Thyroid gland (tissue), 4 donors: Measurements from ENCODE around the gene IL36A. TPM values are rescaled to one million over a fixed set of nuclear protein-coding genes. Genes with fewer than 3 reads are reported as not detected.

ENCODE experiments used
- DNase-seq, 2 donors: peaks; one replicate each; pipeline ENCODE4 v3.0.0-alpha.2; 2019
- H3K27ac ChIP-seq, 3 donors: fragments of 200-600 bp; sonication (generic); 1 replicate in 2 of 3; 2 replicates in 1 of 3; pipeline ENCODE4 v1.5.1; 2016 to 2019; ENCODE audit warnings: mild to moderate bottlenecking in 1 of 3, moderate library complexity in 1 of 3
- H3K27me3 ChIP-seq: fragments of 200-600 bp; sonication (generic); one replicate; pipeline ENCODE4 v1.5.1; 2019
- H3K36me3 ChIP-seq, 2 donors: fragments of 200-600 bp; sonication (generic); one replicate each; pipeline ENCODE4 v1.5.1; 2016 to 2019
- H3K4me1 ChIP-seq, 2 donors: fragments of 200-600 bp; sonication (generic); one replicate each; pipeline ENCODE4 v1.5.1; 2017 to 2019
- H3K4me3 ChIP-seq, 3 donors: fragments of 200-600 bp; sonication (generic); replicated peaks in 1 of 3; 1 replicate in 2 of 3; 2 replicates in 1 of 3; pipeline ENCODE4 v1.5.1; 2016; ENCODE audit warnings: mild to moderate bottlenecking in 1 of 3
- H3K9me3 ChIP-seq: fragments of 200-600 bp; sonication (generic); one replicate; pipeline ENCODE4 v1.5.1; 2017
- CTCF ChIP-seq, 6 experiments: fragments of 200-600 bp in 3 of 6; fragments of 450-650 bp in 3 of 6; sonication (generic) in 3 of 6; IDR thresholded peaks; one replicate each; pipeline ENCODE4 v1.5.1; 2016 to 2019; ENCODE audit warnings: antibody characterized with exemption in 6 of 6, mild to moderate bottlenecking in 2 of 6, inconsistent platforms in 1 of 6, moderate library complexity in 1 of 6
- POLR2A ChIP-seq, 2 donors: fragments of 450-650 bp; IDR thresholded peaks; one replicate each; pipeline ENCODE4 v1.6.1; 2017; ENCODE audit warnings: antibody characterized with exemption in 2 of 2, mild to moderate bottlenecking in 2 of 2, moderate library complexity in 1 of 2
- WGBS, 2 donors: methylation state at CpG; one replicate each; pipeline ENCODE4 v1.1.5; 2017; 5-methylcytosine and 5-hydroxymethylcytosine counted together
- intact Hi-C: fragments of 100-400 bp; cut with DNase I; formaldehyde crosslinking; loops from one replicate; pipeline ENCODE4 v1.15.1; 2023
- total RNA-seq, 4 donors: library from RNA; depleted of rRNA; stranded (reverse); fragments of >200 nt; gene quantifications; one replicate each; pipeline ENCODE4 v1.2.3, GENCODE V29; 2016

Gene IL36A
- total RNA-seq, 4 donors from 2014 or later, result not detected

- no peak overlapping the region for H3K27ac ChIP-seq
- H3K4me3 ChIP-seq, result no peak overlapping the region
- no peak for TF ChIP-seq POLR2A (IDR thresholded peaks at IDR 0.05)
- TF ChIP-seq CTCF (IDR thresholded peaks at IDR 0.05), result no peak
- H3K9me3 ChIP-seq, result no peaks in the 10 kb centered on the region
- H3K4me1 ChIP-seq, result no peaks in the 10 kb centered on the region
- H3K36me3 ChIP-seq, result no peaks in the 10 kb centered on the region
- intact Hi-C loops, result no loop called here
- DNase-seq, result no peak
- H3K27me3 ChIP-seq, result no peaks in the 10 kb centered on the region
- 85 to 90% methylated on average over 2 of the region's 2 CpGs for WGBS, 2 donors
Observed at GRCh38 chr2:113039158-113039557, 33.9 kb downstream of the IL36A start.

GRCh38 chr2:113039719-113040118, 34.5 kb downstream of the IL36A start:
- no peaks in the 10 kb centered on the region for H3K36me3 ChIP-seq
- TF ChIP-seq POLR2A (IDR thresholded peaks at IDR 0.05) (no peak), CTCF (IDR thresholded peaks at IDR 0.05) (no peak)
- no peaks in the 10 kb centered on the region for H3K4me1 ChIP-seq
- intact Hi-C loops, result no loop called here
- 53 to 58% methylated on average over 5 of the region's 5 CpGs for WGBS, 2 donors
- DNase-seq, result no peak
- no peaks in the 10 kb centered on the region for H3K9me3 ChIP-seq
- no peak overlapping the region for H3K27ac ChIP-seq
- no peaks in the 10 kb centered on the region for H3K27me3 ChIP-seq
- H3K4me3 ChIP-seq, result no peak overlapping the region

DNA sequence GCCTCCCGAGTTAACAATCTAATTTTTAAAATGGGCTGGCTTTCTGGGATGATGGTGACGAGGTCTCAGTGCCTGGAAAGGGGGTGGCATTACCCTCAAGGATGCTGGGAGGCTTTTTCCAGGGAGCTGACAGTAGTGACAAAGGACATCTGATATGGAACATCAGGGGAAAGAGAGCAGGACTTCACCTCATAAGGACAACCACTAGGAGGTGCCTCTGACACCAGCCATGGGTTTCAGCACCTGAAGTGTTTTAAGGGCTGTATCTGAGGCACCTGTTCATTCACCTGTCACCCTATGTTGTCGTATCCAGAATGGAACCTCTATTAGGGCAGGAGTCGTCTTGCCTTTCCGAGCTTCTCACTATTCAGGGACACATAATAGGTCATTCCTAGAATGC, 36.6 kb downstream of the IL36A start:
- 66 to 72% methylated on average over 5 of the region's 5 CpGs for WGBS, 2 donors
- Histone ChIP-seq H3K27ac (no peak overlapping the region), H3K4me1 (no peaks in the 10 kb centered on the region), H3K9me3 (no peaks in the 10 kb centered on the region), H3K27me3 (no peaks in the 10 kb centered on the region), H3K36me3 (no peaks in the 10 kb centered on the region), H3K4me3 (no peak overlapping the region)
- TF ChIP-seq POLR2A (IDR thresholded peaks at IDR 0.05) (no peak), CTCF (IDR thresholded peaks at IDR 0.05) (no peak)
- no peak for DNase-seq
- intact Hi-C loops, result no loop called here

GRCh38 chr2:113046465-113046864, 41.2 kb downstream of the IL36A start:
- intact Hi-C loops, result no loop called here
- H3K27me3 ChIP-seq, result no peaks in the 10 kb centered on the region
- no peak overlapping the region for H3K4me3 ChIP-seq
- no peak overlapping the region for H3K27ac ChIP-seq
- no peaks in the 10 kb centered on the region for H3K36me3 ChIP-seq
- no peaks in the 10 kb centered on the region for H3K4me1 ChIP-seq
- no peak for TF ChIP-seq POLR2A (IDR thresholded peaks at IDR 0.05)
- TF ChIP-seq CTCF (IDR thresholded peaks at IDR 0.05), result no peak
- DNase-seq, result no peak
- WGBS, 2 donors, result 94 to 95% methylated on average over 5 of the region's 5 CpGs
- no peaks in the 10 kb centered on the region for H3K9me3 ChIP-seq

DNA sequence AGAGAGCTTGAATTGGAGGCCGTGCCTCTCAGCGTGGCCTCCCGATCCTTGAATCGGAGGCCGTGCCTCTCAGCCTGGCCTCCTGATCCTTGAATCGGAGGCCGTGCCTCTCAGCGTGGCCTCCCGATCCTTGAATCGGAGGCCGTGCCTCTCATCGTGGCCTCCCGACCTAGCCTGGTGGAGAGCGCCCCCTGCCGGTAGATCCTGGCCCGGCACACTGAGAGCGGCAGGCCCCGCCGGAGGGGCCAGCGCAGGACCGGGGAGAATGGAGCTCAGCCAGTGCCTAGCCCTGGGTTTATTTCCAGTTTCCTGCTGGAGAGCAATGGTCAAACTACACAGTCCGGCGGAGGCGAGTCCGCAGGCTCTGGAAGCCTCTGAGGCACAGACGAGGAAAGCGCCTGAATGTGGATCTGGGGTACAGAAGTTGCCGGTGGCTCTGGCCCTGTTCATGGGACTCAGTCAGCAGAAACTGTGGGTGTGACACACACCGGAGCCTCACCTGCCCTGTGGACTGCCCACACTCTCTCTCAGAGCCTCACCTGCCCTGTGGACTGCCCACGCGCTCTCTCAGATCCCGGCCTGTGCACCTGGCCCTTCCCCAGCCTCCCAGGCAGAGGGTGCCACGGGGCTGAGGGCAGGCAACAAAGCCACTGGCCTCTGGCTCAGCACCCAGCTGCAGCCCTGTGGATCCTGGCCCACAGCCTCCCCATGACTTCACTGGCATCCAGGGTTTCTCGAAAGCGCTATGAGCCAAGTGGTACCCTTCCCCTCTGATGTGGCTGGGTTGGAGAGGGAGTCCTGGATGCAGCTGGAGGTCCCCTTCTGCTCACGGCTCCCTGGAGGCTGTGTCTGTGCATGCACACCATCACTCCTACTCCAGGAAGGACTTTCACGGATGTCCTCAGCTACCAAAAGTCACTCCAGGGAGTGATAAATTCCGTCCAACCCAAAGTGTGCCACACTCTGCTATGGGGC, 45.9 kb downstream of the IL36A start:
- no peak for TF ChIP-seq POLR2A (IDR thresholded peaks at IDR 0.05)
- TF ChIP-seq CTCF (IDR thresholded peaks at IDR 0.05), result no peak
- Histone ChIP-seq H3K9me3 (no peaks in the 10 kb centered on the region), H3K4me3 (no peak overlapping the region), H3K4me1 (no peaks in the 10 kb centered on the region), H3K27ac (no peak overlapping the region), H3K27me3 (no peaks in the 10 kb centered on the region), H3K36me3 (no peaks in the 10 kb centered on the region)
- intact Hi-C loops, result no loop called here
- DNase-seq, result no peak
- 92 to 97% methylated on average over 26 to 37 of the region's 38 CpGs for WGBS, 2 donors
